OCI-M2 (cell line): Measurements from ENCODE around the gene RAPGEF1.
"Not testable (repeated sequence)": the region's sequence is repeated elsewhere in the genome, so short reads cannot be mapped to it uniquely, and the experiment has no call there.

Experiments
- DNase-seq: peaks from one replicate; lab custom pipeline; 2025; ENCODE audit not compliant: unreplicated experiment; lab: John Stamatoyannopoulos, UW

RAPGEF1 gene

GRCh38 chr9:131575946-131576853, 163.7 kb downstream of the RAPGEF1 start:
- DNase-seq = no peak

- DNase-seq = no peak
These were observed 164.9 kb downstream of the RAPGEF1 start for GRCh38 chr9:131574730-131575640.

GRCh38 chr9:131567910-131568309, 172.0 kb downstream of the RAPGEF1 start:
- DNase-seq = no peak

- no peak for DNase-seq
These were observed 173.7 kb downstream of the RAPGEF1 start for GRCh38 chr9:131566158-131566557.

DNA sequence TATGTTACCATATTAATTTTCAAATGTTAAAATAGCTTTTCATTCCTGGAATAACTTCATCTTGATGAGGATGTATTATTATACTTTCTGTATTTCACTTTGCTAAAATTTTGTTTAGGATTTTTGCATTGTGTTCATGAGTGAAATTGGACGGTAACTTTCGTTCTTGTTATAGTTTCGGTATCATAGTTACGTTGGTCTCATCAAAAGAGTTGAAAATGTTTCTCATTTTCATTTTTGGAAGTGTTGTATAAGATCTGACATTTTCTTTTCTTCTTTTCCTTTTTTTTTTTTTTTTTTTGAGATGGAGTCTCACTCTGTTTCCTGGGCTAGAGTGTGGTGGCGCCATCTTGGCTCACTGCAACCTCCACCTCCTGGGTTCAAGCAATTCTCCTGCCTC, 174.5 kb downstream of the RAPGEF1 start:
- no peak for DNase-seq

DNA sequence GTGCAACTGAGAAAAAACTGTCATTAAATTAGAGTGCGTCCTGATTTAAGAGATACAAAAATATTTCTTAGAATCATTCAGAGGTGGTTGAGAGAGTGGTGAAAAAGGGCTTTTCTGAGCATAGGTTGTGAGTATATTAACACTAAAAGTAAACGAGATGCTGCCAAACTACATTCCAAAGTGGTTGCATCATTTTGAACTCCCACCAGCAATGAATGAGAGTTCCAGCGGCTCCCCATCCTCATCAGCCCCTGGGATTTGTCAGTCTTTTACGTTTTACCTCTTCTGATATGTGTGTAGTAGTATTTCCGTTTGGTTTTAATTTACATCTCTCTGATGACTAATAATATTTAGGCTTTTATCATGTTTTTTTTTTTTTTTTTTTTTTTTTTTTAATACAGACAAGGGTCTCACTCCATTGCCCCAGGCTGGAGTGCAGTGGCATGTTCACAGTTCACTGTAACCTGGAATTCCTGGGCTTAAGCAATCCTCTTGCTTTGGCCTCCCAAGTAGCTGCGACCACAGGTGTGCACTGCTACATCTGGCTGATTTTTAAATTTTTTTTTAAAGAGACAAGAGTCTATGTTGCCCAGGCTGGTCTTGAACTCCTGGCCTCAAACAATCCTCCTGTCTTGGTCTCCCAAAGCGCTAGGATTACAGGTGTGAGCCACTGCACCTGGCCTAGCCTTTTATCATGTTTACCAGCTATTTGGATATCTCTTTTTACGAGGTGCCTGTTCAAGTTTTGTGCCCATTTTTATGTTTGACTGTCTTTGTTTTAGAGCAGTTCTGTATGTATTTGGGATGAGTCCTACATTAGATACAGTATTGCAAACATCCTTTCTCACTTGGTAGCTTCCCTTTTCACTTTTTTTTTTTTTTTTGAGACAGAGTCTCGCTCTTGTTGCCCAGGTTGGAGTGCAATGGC, 177.6 kb downstream of the RAPGEF1 start:
- DNase-seq = no peak

DNA sequence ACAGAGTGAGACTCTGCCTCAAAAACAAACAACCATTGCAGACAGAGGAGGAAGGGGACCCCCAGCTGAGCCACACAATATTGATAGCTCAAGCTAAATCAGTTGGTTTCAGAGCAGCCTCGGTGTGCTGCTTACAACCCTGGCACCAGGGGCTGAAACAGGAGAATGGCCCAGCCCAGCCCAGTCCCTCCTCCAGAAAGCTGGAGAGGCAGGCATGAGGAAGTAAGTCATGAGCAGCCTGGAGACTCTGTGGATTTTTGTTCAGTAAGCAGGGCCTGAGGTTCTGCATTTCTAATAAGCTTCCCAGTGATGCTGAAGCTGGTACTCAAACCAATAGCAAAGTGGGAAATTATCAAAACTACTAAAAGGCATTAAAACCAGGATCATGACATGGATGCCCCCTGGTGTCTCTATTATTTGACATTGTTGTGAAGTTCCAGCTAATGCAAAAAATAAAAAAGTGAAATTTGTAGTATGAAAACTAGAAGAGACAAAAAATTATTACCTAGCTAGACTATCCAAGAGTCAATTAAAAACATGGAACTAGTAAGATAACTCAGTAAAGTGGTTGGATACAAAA, 180.4 kb downstream of the RAPGEF1 start:
- DNase-seq = no peak

DNA sequence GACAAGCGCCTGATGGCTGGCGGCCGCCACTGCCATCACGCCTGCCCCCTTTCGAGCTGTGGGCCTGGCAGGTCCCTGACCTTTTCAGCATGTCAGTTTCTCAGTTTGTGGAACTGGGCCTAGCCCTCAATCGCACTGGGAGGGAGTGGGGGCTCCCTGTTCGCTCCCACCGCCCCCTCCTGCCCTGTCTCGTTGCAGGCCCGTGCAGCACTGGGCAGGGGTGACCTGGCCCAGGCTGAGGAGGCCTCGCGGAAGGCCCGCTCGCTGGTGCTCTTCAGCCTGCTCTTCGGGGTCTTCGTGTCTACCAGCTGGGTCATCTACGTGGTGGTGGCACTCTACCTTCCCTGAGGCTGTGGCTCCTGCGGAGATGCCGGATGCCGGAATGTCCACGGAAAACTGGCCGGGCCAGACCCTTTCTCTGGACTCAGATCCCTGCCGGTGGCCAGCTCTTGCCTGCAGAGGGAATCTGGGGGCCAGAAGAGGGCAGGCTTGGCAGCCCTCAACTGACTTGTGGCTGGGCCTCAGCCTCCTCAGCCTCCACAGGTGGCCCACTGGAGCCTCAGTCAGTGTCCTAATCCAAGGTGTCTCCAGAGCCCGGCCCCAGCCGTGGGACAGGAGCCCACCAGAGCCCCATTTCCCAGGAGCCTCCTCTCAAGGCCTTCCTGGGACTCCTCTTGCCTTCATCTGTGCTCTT, 181.9 kb downstream of the RAPGEF1 start:
- no peak for DNase-seq

- no peak for DNase-seq
These were observed 183.8 kb downstream of the RAPGEF1 start for GRCh38 chr9:131555841-131556673.

DNA sequence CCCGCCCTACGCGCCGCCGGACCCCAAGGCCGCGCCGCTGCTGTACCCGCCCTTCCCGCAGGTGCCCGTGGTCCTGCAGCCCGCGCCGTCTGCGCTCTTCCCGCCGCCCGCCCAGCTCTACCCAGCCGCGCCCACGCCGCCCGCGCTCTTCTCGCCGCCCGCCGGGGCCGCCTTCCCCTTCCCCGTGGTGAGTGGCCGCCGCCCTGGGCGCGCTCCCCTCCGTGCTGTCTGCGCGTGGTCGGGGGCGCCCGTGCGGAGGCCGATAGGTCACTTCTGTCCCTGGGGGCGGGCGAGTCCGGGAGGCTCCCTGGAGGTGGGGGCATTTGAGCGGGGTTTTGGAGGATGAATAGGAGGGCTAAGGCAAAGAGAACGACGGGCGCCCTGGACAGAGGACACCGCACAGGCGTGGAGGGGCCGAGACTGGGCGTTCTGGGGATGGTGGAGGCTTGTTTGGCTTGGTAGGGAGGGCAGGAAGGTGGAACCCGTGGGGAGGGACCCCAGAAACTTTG, 185.0 kb downstream of the RAPGEF1 start:
- DNase-seq = no peak

- no peak for DNase-seq
These were observed 185.6 kb downstream of the RAPGEF1 start for GRCh38 chr9:131554087-131554842.

- DNase-seq = no peak
These were observed 187.8 kb downstream of the RAPGEF1 start for GRCh38 chr9:131552030-131552429.

GRCh38 chr9:131550465-131550864, 189.4 kb downstream of the RAPGEF1 start:
- not testable (repeated sequence) for DNase-seq

- not testable (repeated sequence) for DNase-seq
These were observed 190.7 kb downstream of the RAPGEF1 start for GRCh38 chr9:131549186-131549585.

DNA sequence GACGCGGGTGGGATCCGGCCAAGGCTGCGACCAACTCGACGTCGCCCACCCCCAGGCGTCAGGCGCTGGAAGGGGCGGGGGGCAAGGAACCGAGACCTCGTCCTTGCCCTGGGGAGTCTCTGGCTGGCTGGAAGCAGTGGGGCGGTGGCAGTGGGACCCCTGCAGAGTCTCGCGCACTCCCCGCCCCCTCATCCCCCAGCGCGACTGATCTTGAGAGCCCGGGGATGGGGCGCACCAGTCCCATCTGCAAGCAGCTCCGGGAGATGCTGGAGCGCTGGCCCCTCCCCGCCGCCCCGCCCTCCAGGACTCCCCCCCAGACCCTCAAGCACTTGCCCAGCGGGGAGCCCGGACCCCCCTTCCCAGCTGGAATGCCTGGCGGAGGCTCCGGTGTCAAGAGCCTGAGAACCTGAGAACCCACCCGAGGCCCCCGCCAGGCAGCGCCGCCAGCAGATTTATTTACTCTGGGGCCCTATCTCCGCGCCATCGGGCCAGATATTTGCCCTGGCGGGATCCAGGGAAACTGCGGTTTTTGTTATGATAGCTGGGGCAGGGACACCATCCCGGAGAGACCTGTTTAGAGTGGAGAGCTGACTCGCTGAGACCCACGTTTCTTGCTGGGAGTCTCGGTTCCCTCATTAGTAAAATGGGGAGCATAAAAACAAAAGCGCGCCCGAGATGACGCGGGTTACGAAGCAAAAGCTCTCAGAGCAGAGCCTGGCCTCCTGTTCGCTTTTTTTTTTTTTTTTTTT, 193.4 kb downstream of the RAPGEF1 start:
- DNase-seq = no peak

- DNase-seq = no peak
These were observed 194.0 kb downstream of the RAPGEF1 start for GRCh38 chr9:131545786-131546335.
